HG03469 (cell line): ENCODE results near the gene RNF145.

ENCODE experiments used
- ATAC-seq: cut with Tn5 transposase; IDR thresholded peaks from one replicate; pipeline ENCODE4 v1.9.1; 2021; ENCODE audit warnings: mild to moderate bottlenecking, moderate library complexity, moderate number of reproducible peaks; ENCODE audit not compliant: unreplicated experiment

Gene RNF145

DNA sequence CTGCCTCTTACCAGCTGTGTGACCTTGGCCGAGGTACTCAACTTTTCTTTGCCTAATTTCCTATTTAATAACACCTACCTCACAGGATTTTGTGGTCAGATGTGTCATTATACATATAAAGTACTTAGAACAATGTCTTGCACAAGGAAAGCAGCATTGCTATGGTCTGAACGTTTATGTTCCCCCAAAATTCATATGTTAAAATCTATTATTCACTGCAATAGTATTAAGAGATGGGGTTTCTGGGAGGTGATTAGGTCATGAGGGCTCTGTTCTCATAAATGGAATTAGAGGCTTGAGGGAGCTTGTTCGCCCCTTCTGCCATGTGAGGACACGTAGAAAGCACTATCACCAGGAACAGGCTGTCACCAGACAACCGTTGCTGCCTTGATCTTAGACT, 10.9 kb upstream of the RNF145 start:
- no peak for ATAC-seq

DNA sequence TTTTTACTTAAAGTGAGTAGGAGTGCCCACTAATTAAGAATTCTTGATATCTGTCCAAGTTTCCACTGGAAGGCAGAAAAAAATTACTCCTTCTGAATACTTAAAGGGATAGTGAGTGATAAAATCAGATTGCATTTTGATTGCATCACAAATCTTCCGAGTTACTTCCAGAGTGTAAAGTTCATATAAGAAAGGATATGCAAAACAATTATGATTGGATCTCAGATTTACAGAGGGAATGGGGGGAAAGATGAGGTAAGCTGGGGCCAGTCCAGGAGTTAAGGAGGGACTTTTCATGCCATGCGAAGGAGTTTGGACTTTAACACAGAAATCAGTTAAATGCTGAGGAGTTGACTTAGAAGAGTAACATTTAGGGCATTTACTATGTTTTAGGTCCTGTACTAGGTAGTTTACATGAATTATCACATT, 9.3 kb upstream of the RNF145 start:
- ATAC-seq, result no peak

- no peak for ATAC-seq
Observed at GRCh38 chr5:159217236-159217635, 7.9 kb upstream of the RNF145 start.

GRCh38 chr5:159216454-159216853, 7.1 kb upstream of the RNF145 start:
- no peak for ATAC-seq

- no peak for ATAC-seq
Observed at GRCh38 chr5:159215886-159216285, 6.5 kb upstream of the RNF145 start.

- no peak for ATAC-seq
Observed at GRCh38 chr5:159214486-159215271, 5.3 kb upstream of the RNF145 start.

GRCh38 chr5:159212657-159213462, 3.5 kb upstream of the RNF145 start:
- ATAC-seq, result no peak

DNA sequence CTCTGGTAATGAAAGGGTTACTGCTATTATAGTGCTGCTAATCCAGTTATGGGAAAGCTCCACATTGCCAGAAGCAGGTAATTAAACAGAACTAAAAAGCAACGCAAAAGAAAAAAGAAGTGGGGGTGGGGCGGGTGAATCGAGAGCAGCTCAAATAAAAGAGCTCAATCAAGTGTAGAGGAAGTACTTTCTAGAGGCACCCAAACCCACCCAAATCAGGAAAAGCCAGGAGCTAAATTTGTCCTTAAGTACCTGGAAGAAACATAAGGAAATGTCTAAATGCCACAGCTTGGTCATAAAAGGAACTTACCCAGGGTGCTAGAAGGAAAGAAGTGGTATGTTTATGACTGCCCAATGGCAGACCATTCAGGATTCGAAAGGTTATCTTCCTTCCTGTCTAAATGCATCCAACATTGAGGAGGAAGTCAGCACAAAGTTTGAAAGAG, 2.4 kb upstream of the RNF145 start:
- no peak for ATAC-seq

- ATAC-seq, result no peak
Observed at GRCh38 chr5:159210846-159211245, 1.5 kb upstream of the RNF145 start.

GRCh38 chr5:159210210-159210661, 883 bp upstream of the RNF145 start:
- no peak for ATAC-seq

DNA sequence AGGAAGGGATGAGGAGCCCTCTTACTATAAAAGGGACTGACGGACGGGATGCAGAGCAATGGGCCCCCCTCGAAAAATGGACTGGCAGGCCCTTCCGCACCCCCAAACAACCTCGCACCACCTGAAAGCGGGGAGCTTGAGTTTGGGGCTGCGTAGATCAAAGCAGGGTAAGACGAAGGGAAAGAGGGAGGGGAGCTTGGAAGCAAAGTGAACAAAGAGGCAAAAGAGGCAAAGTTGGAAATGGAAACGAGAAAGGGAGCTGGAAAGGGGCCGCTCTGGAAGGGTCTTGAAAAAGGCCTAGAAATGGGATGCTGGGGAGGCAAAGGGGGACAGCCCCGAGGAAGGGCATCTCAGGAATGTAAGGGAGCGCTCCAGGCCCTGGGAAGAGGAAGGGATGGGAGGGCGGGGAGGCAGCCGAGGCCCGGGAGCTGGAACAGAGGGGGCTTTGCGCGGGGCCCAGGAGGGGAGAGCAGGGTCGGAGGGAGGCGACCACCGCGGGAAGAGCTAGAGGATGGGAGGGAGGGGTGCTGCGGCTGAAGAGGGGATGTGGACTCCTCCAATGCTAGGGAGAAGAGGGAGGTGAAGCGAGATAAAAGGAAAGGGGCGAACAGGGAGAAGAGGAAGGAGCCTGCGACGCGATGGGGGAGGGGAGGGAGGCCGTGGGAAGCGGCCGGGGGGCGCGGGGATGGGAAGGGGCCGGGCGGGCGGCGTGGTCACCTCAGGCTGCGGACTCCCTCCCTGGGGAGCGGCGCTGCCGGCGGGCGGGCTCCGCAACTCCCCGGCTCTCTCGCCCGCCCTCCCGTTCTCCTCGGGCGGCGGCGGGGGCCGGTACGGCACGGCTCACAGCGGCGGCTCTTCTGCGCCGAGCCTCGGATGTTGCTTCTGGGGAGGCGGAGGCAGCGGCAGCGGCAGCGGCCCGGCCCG, 577 bp downstream of the RNF145 start:
- ATAC-seq, result no peak

GRCh38 chr5:159207686-159208513, 1.5 kb downstream of the RNF145 start:
- peak; percentile 25 for ATAC-seq

GRCh38 chr5:159207222-159207685, 2.1 kb downstream of the RNF145 start:
- ATAC-seq, result no peak

DNA sequence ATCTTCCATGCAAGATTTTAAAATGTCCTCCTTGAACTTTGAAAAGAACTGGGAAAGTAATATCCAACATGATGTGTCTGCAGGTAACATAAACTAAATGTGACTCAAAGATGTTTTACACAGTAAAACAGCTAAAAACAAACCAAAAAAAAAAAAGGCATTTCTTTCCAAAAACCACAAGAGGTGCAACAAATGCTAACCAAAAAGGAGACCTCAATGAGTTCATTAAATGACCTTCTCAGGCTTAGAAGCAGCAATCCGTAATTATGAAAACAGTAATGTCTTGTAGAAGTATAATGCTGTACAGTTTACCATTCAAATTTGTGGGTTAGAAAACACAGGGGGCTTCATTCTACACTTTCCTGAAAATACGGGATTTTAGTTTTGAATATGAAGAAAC, 2.5 kb downstream of the RNF145 start:
- no peak for ATAC-seq

GRCh38 chr5:159206368-159206767, 3.0 kb downstream of the RNF145 start:
- no peak for ATAC-seq

GRCh38 chr5:159203351-159203750, 6.0 kb downstream of the RNF145 start:
- no peak for ATAC-seq

DNA sequence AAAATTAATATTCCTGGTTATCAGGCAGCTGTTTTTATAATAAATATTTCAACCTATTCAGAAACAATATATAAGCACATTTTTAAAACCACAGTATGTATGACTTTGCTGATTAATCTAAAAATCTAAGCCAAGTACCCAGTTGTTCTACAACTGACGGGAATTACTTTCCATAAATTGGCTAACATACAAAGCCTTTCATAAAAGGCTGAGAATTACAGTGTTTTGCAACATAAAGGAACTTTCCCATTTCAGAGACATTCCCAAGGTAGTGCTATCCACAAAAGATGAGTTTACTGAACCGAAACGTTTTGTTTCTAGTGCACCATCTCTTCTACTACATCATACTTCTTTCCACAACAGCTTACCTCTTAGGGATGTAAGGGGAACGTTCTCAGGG, 7.2 kb downstream of the RNF145 start:
- no peak for ATAC-seq

DNA sequence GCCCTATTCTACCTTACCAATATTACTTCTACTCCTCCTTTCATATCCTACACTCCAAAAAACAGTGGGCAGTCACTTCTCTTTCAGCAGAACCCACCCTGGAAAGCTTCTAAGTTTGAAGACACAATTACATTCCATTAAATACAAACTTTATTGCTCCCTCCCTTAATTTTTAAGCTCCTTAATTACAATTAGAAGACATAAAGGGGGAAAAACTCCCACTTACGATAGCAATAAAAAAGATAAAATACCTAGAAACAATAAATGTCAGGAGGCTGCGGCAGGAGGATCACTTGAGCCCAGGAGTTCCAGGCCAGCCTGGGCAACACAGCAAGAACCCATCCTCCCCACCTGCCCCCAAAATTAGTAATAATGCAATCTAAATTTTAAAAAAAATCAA, 9.6 kb downstream of the RNF145 start:
- ATAC-seq, result no peak

- no peak for ATAC-seq
Observed at GRCh38 chr5:159199225-159199624, 10.1 kb downstream of the RNF145 start.
